HG02623 (cell line): ENCODE data around the gene EPHA5.

Experiments
- ATAC-seq: cut with Tn5 transposase; IDR thresholded peaks from one replicate; pipeline ENCODE4 v1.9.1; 2021; ENCODE audit warnings: moderate library complexity; ENCODE audit not compliant: unreplicated experiment

The EPHA5 gene

GRCh38 chr4:65508168-65508567 lies 162.1 kb downstream of the EPHA5 start:
- no peak for ATAC-seq

GRCh38 chr4:65502131-65502701 lies 168.1 kb downstream of the EPHA5 start:
- ATAC-seq, result no peak

- ATAC-seq, result no peak
Measured at GRCh38 chr4:65498606-65499005, 171.7 kb downstream of the EPHA5 start.

GRCh38 chr4:65495439-65495838 lies 174.8 kb downstream of the EPHA5 start:
- ATAC-seq, result no peak

GRCh38 chr4:65482410-65482809 lies 187.9 kb downstream of the EPHA5 start:
- ATAC-seq, result no peak

GRCh38 chr4:65472531-65472930 lies 197.8 kb downstream of the EPHA5 start:
- ATAC-seq, result no peak

GRCh38 chr4:65467068-65467680 lies 203.1 kb downstream of the EPHA5 start:
- ATAC-seq, result no peak

GRCh38 chr4:65461781-65462180 lies 208.5 kb downstream of the EPHA5 start:
- ATAC-seq, result no peak

GRCh38 chr4:65457011-65457410 lies 213.3 kb downstream of the EPHA5 start:
- no peak for ATAC-seq

GRCh38 chr4:65456579-65456978 lies 213.7 kb downstream of the EPHA5 start:
- ATAC-seq, result no peak

- no peak for ATAC-seq
Measured at GRCh38 chr4:65453398-65453797, 216.9 kb downstream of the EPHA5 start.

- no peak for ATAC-seq
Measured at GRCh38 chr4:65450899-65451298, 219.4 kb downstream of the EPHA5 start.

- no peak for ATAC-seq
Measured at GRCh38 chr4:65437102-65437501, 233.2 kb downstream of the EPHA5 start.

GRCh38 chr4:65422109-65422508 lies 248.2 kb downstream of the EPHA5 start:
- no peak for ATAC-seq

GRCh38 chr4:65420036-65420435 lies 250.3 kb downstream of the EPHA5 start:
- ATAC-seq, result no peak

- no peak for ATAC-seq
Measured at GRCh38 chr4:65416891-65417290, 253.4 kb downstream of the EPHA5 start.

GRCh38 chr4:65407483-65407882 lies 262.8 kb downstream of the EPHA5 start:
- no peak for ATAC-seq

GRCh38 chr4:65401083-65401482 lies 269.2 kb downstream of the EPHA5 start:
- no peak for ATAC-seq

GRCh38 chr4:65399084-65399483 lies 271.2 kb downstream of the EPHA5 start:
- ATAC-seq, result no peak

GRCh38 chr4:65393078-65393477 lies 277.2 kb downstream of the EPHA5 start:
- no peak for ATAC-seq

GRCh38 chr4:65392488-65392887 lies 277.8 kb downstream of the EPHA5 start:
- no peak for ATAC-seq

- ATAC-seq, result no peak
Measured at GRCh38 chr4:65391814-65392213, 278.5 kb downstream of the EPHA5 start.

GRCh38 chr4:65391382-65391781 lies 278.9 kb downstream of the EPHA5 start:
- ATAC-seq, result no peak
